HepG2 (cell line): ENCODE results near the gene CSTB.

ENCODE experiments used
- CREM ChIP-seq, 2 experiments: sonication (generic) in 1 of 2; formaldehyde crosslinking in 1 of 2; IDR thresholded peaks; 2 replicates each; pipeline versions ENCODE4 v1.4.0 to v1.6.1; 2016 to 2020; ENCODE audit warnings: antibody characterized with exemption in 1 of 2, mild to moderate bottlenecking in 1 of 2, missing genetic modification reagents in 1 of 2
- KLF16 ChIP-seq, 2 experiments: sonication (generic) in 1 of 2; formaldehyde crosslinking in 1 of 2; IDR thresholded peaks; 2 replicates each; pipeline versions ENCODE4 v1.6.1 to v1.8.0; 2016 to 2023; ENCODE audit warnings: missing genetic modification reagents in 2 of 2, missing compliant biosample characterization in 1 of 2
- MLLT10 ChIP-seq: sonication (generic); formaldehyde crosslinking; IDR thresholded peaks from 2 replicates; pipeline ENCODE4 v1.4.0; 2020; ENCODE audit warnings: missing genetic modification reagents
- MXI1 ChIP-seq: IDR thresholded peaks from 3 replicates; pipeline ENCODE4 v1.6.1; 2012; ENCODE audit warnings: low read depth, low read length, inconsistent platforms, borderline replicate concordance
- POLR2A ChIP-seq, 2 experiments: IDR thresholded peaks; 2 replicates each; pipeline ENCODE4 v1.6.1; 2011; ENCODE audit warnings: low read depth in 2 of 2, low read length in 2 of 2, mild to moderate bottlenecking in 1 of 2, moderate library complexity in 1 of 2; ENCODE audit not compliant: insufficient read depth in 1 of 2
- ZBTB7B ChIP-seq: sonication (generic); formaldehyde crosslinking; IDR thresholded peaks from 2 replicates; pipeline ENCODE4 v1.4.0; 2020; ENCODE audit warnings: missing genetic modification reagents
- ZNF136 ChIP-seq: sonication (generic); formaldehyde crosslinking; IDR thresholded peaks from 2 replicates; pipeline ENCODE4 v1.8.1; 2022; ENCODE audit warnings: low read depth, mild to moderate bottlenecking, moderate library complexity, missing genetic modification reagents
- TF ChIP-seq, protein P1 (sequence below): sonication (generic); formaldehyde crosslinking; IDR thresholded peaks from 2 replicates; pipeline ENCODE4 v1.8.1; 2023; ENCODE audit warnings: missing genetic modification reagents, inconsistent platforms, borderline replicate concordance

DNA sequence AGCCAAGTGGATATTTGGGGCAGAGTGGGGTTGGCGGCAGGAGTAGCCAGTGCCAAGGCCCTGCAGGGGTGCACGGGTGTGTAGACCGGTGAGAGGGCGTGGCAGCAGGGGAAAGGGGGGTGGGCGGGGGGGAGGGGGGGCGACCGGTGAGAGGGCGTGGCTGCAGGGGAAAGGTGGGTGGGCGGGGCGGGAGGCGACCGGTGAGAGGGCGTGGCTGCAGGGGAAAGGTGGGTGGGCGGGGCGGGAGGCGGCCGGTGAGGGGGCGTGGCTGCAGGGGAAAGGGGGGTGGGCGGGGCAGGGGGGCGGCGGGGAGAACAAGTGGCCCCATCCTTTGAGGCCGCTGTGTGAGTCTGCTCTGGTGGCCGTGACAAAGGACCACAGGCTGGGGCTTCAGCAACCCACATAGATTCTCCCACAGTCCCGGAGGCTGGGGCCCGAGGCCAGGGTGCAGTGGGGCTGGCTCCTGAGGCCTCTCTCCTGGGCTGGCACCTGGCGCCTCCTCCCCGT lies 39.1 kb upstream of the CSTB start:
- TF ChIP-seq, protein P1, sequence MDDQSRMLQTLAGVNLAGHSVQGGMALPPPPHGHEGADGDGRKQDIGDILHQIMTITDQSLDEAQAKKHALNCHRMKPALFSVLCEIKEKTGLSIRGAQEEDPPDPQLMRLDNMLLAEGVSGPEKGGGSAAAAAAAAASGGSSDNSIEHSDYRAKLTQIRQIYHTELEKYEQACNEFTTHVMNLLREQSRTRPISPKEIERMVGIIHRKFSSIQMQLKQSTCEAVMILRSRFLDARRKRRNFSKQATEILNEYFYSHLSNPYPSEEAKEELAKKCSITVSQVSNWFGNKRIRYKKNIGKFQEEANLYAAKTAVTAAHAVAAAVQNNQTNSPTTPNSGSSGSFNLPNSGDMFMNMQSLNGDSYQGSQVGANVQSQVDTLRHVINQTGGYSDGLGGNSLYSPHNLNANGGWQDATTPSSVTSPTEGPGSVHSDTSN, result no peak
- TF ChIP-seq ZBTB7B (CRISPR knock-in tag), result no peak
- TF ChIP-seq CREM (IDR thresholded peaks at IDR 0.05), result no peak
- TF ChIP-seq CREM (CRISPR knock-in tag; IDR thresholded peaks at IDR 0.05), result no peak
- TF ChIP-seq MLLT10, result no peak
- no peak for TF ChIP-seq KLF16 (CRISPR knock-in tag; IDR thresholded peaks at IDR 0.05)
- TF ChIP-seq MXI1, result no peak
- TF ChIP-seq ZNF136 (CRISPR knock-in tag), result no peak
- TF ChIP-seq POLR2A (IDR thresholded peaks at IDR 0.05; ENCODE audit: insufficient read depth in 1 of 2, low read depth in 2 of 2, low read length in 2 of 2), result no peak
